Activated CD8-positive, alpha-beta memory T cell treated with anti-CD3 and anti-CD28 coated beads, Interleukin-2, amount 10 ng/mL, durations not matched to agents 7 days and 5 days (primary cell): ENCODE measurements around the gene FOXG1. TPM values are rescaled to one million over a fixed set of nuclear protein-coding genes. Genes with fewer than 3 reads are reported as not detected.

Experiments used
- ATAC-seq: fragments of 150-1000 bp; cut with Tn5 transposase; one replicate; pipeline ENCODE4 v1.10.0; 2021; ENCODE audit warnings: moderate library complexity
- CTCF ChIA-PET: fragments of 350-600 bp; sonication (Branson Sonifier 250); formaldehyde crosslinking; loops from one replicate; lab custom pipeline; 2021; ENCODE audit warnings: antibody characterized with exemption; lab: Charles Lee
- DNase-seq: peaks from one replicate; pipeline ENCODE4 v3.0.0-alpha.2; 2020
- H3K27ac Mint-ChIP-seq: one replicate; pipeline ENCODE4 v1.8.0; 2021; ENCODE audit warnings: mild to moderate bottlenecking, mixed read lengths
- H3K27me3 Mint-ChIP-seq: one replicate; pipeline ENCODE4 v1.8.0; 2021; ENCODE audit warnings: mixed read lengths
- H3K36me3 Mint-ChIP-seq: one replicate; pipeline ENCODE4 v1.8.0; 2021; ENCODE audit warnings: mild to moderate bottlenecking, mixed read lengths
- H3K4me1 Mint-ChIP-seq: one replicate; pipeline ENCODE4 v1.8.0; 2021; ENCODE audit warnings: mixed read lengths
- H3K4me3 Mint-ChIP-seq: one replicate; pipeline ENCODE4 v1.8.0; 2021; ENCODE audit warnings: mild to moderate bottlenecking, moderate library complexity, mixed read lengths
- H3K9me3 Mint-ChIP-seq: one replicate; pipeline ENCODE4 v1.8.0; 2022; ENCODE audit warnings: low read depth, mixed read lengths
- total RNA-seq, 2 experiments: library from RNA; stranded (reverse); gene quantifications; one replicate each; pipeline ENCODE4 v1.2.3, GENCODE V29; 2021

The FOXG1 gene
- not detected for total RNA-seq

DNA sequence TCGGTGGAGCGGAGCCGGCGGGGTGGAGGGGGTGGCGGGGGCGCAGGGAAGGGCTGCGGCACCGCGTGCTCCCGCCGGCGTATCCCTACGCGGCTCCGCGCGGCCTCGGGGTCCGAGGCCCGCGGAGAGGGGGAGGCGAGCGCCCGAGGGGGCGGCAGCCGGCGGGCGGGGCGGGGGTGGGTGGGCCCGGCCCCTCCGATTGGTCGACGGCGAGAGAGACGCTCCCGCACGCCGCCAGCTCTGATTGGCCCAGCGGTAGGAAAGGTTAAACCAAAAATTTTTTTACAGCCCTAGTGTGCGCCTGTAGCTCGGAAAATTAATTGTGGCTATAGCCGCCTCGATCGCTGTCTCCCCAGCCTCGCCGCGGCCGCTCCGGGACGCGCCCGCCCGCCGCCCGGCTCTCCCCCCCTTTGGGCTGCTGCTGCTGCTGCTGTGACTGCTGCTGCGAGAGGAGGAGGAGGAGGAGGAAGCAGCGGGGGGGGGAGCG is at the start of gene FOXG1:
TSS of gene FOXG1 (plus strand) at position 319 of the 487 bp plus-strand sequence. CDS start 493 bp downstream, outside the sequence.
- Mint-ChIP-seq H3K4me3 (peak within 1 kb of the TSS; percentile 23), H3K36me3 (peaks cover 14% of the 10 kb centered on the region), H3K27me3 (peaks cover 52% of the 10 kb centered on the region), H3K27ac (peak within 1 kb of the TSS; percentile 81), H3K4me1 (peaks cover 3% of the 10 kb centered on the region), H3K9me3 (peaks cover 3% of the 10 kb centered on the region)
- ATAC-seq, result no peak
- DNase-seq, result no peak
- CTCF ChIA-PET, result interaction anchor here (0.9 kb wide), 1 partner anchor 9 kb away, joined by 4 read pairs; no protein-coding TSS in a partner anchor

DNA sequence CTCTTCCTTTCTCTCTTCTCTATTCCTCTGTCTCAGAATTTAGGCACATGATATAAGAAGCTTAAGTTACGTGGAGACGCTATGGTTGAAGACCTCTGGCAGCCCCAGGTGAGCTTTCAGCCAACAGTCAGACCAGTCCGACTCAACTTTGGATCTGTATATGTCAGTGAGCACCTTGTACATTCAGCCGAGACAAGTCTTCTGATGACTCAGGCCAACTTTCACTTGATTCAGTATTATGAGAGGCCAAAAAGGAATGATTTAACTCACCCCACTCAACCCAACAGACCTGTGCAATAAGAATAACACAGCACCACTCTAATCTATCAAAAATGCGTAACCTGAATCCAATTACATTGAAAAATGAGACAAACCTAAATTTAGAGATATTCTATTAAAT is 47.5 kb upstream of the FOXG1 start:
- Mint-ChIP-seq H3K9me3 (peaks cover 14% of the 10 kb centered on the region), H3K27me3 (no peaks in the 10 kb centered on the region), H3K4me3 (no peak overlapping the region), H3K27ac (no peak overlapping the region), H3K36me3 (peaks cover 1% of the 10 kb centered on the region), H3K4me1 (no peaks in the 10 kb centered on the region)
- ATAC-seq (no peak), DNase-seq (no peak)
- CTCF ChIA-PET, result no interaction called here

- H3K27me3 Mint-ChIP-seq, result no peaks in the 10 kb centered on the region
- ATAC-seq (no peak), DNase-seq (no peak)
- H3K4me3 Mint-ChIP-seq, result no peak overlapping the region
- H3K27ac Mint-ChIP-seq, result no peak overlapping the region
- H3K4me1 Mint-ChIP-seq, result no peaks in the 10 kb centered on the region
- no peaks in the 10 kb centered on the region for H3K36me3 Mint-ChIP-seq
- CTCF ChIA-PET, result no interaction called here
- H3K9me3 Mint-ChIP-seq, result peaks cover 7% of the 10 kb centered on the region
These were observed 35.2 kb upstream of the FOXG1 start for GRCh38 chr14:28731358-28731757.

- ATAC-seq (no peak), DNase-seq (no peak)
- Mint-ChIP-seq H3K4me1 (no peaks in the 10 kb centered on the region), H3K27ac (no peak overlapping the region), H3K27me3 (no peaks in the 10 kb centered on the region), H3K4me3 (no peak overlapping the region), H3K9me3 (peaks cover 12% of the 10 kb centered on the region), H3K36me3 (no peaks in the 10 kb centered on the region)
- CTCF ChIA-PET, result no interaction called here
These were observed 24.3 kb upstream of the FOXG1 start for GRCh38 chr14:28742171-28742846.

GRCh38 chr14:28744126-28744525 is 22.5 kb upstream of the FOXG1 start:
- H3K27ac Mint-ChIP-seq, result no peak overlapping the region
- H3K4me1 Mint-ChIP-seq, result no peaks in the 10 kb centered on the region
- H3K36me3 Mint-ChIP-seq, result no peaks in the 10 kb centered on the region
- no peak for ATAC-seq
- CTCF ChIA-PET, result no interaction called here
- no peaks in the 10 kb centered on the region for H3K27me3 Mint-ChIP-seq
- H3K4me3 Mint-ChIP-seq, result no peak overlapping the region
- no peak for DNase-seq
- H3K9me3 Mint-ChIP-seq, result peaks cover 12% of the 10 kb centered on the region

GRCh38 chr14:28745176-28745575 is 21.4 kb upstream of the FOXG1 start:
- no peak for DNase-seq
- H3K27ac Mint-ChIP-seq, result no peak overlapping the region
- H3K4me3 Mint-ChIP-seq, result no peak overlapping the region
- H3K27me3 Mint-ChIP-seq, result no peaks in the 10 kb centered on the region
- CTCF ChIA-PET, result no interaction called here
- no peaks in the 10 kb centered on the region for H3K36me3 Mint-ChIP-seq
- ATAC-seq, result no peak
- peaks cover 12% of the 10 kb centered on the region for H3K9me3 Mint-ChIP-seq
- no peaks in the 10 kb centered on the region for H3K4me1 Mint-ChIP-seq

GRCh38 chr14:28746247-28746646 is 20.3 kb upstream of the FOXG1 start:
- Mint-ChIP-seq H3K27ac (no peak overlapping the region), H3K4me1 (no peaks in the 10 kb centered on the region), H3K9me3 (peaks cover 12% of the 10 kb centered on the region), H3K36me3 (no peaks in the 10 kb centered on the region), H3K4me3 (no peak overlapping the region), H3K27me3 (no peaks in the 10 kb centered on the region)
- no peak for DNase-seq
- CTCF ChIA-PET, result no interaction called here
- ATAC-seq, result no peak

DNA sequence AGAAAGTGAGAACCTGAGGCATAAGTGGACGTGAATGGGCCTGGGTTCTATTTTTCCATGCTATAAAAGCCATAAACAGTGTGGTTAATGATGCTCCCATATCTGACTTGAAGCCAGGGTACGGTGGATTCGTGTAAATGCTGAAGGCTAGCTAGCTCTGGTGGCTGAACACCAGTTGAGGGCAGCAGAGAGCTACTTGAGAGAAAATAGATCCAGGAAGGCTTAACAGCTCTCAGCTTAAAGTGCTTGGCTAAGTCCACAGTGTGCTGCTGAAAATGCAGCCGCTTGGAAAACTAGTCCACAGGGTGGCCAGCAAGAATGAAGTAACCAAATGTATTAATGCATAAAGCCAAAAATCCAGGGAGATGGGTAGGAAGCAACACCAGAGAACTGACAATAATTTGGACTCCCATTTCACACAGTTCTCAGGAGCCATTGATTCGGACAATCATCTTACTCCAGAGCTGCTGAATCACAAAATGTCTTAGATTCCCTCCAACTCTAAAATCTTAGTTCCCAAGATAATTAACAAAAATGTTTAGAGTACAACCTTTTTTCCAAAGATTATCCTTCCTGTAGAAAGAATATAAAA is 15.0 kb upstream of the FOXG1 start:
- ATAC-seq (no peak), DNase-seq (no peak)
- Mint-ChIP-seq H3K27me3 (peaks cover 21% of the 10 kb centered on the region), H3K4me3 (no peak overlapping the region), H3K36me3 (no peaks in the 10 kb centered on the region), H3K4me1 (no peaks in the 10 kb centered on the region), H3K9me3 (peaks cover 4% of the 10 kb centered on the region), H3K27ac (no peak overlapping the region)
- CTCF ChIA-PET, result no interaction called here

- ATAC-seq (no peak), DNase-seq (no peak)
- CTCF ChIA-PET, result interaction anchor here (1.2 kb wide), 1 partner anchor 18 kb away, joined by 3 read pairs; no protein-coding TSS in a partner anchor
- H3K27ac Mint-ChIP-seq, result no peak overlapping the region
- H3K9me3 Mint-ChIP-seq, result no peaks in the 10 kb centered on the region
- peaks cover 2% of the 10 kb centered on the region for H3K36me3 Mint-ChIP-seq
- no peaks in the 10 kb centered on the region for H3K4me1 Mint-ChIP-seq
- peaks cover 44% of the 10 kb centered on the region for H3K27me3 Mint-ChIP-seq
- H3K4me3 Mint-ChIP-seq, result no peak overlapping the region
These were observed 12.2 kb upstream of the FOXG1 start for GRCh38 chr14:28754209-28754985.

DNA sequence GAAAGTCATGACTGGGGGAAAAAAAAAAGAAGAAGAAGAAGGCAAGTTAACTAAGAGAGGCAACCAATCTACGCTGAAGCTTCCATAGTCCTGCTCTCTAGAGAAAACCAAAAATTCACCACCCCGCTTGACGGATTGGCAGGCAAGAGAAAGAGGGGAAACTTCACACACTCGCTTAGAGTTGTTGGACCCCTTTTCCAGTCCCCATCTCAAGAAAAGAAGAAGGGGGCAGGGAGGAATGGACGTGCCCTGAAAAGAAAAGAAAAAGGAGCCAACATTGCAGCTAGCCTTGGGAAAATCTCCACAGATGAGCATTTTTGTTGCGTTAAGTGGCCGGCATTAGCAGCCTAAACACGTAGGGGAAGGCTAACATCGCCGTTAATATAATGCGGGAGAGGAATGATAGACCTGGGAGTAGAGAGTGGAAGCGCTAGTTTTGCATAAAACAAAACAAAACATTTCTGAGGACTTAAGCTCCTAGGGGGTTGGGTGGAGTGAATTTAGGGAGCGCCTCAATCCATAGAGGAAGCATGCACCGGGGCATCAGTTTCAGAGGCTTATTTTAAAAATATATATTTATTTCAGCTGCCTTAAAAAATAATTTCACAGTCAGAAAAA is 11.3 kb upstream of the FOXG1 start:
- DNase-seq, result no peak
- H3K4me1 Mint-ChIP-seq, result no peaks in the 10 kb centered on the region
- H3K27ac Mint-ChIP-seq, result no peak overlapping the region
- peaks cover 53% of the 10 kb centered on the region for H3K27me3 Mint-ChIP-seq
- ATAC-seq, result no peak
- peaks cover 3% of the 10 kb centered on the region for H3K36me3 Mint-ChIP-seq
- no peaks in the 10 kb centered on the region for H3K9me3 Mint-ChIP-seq
- H3K4me3 Mint-ChIP-seq, result no peak overlapping the region
- CTCF ChIA-PET, result no interaction called here

- Mint-ChIP-seq H3K27ac (no peak overlapping the region), H3K27me3 (peaks cover 57% of the 10 kb centered on the region), H3K4me3 (no peak overlapping the region), H3K36me3 (peaks cover 3% of the 10 kb centered on the region), H3K4me1 (no peaks in the 10 kb centered on the region), H3K9me3 (no peaks in the 10 kb centered on the region)
- no peak for DNase-seq
- CTCF ChIA-PET, result no interaction called here
- no peak for ATAC-seq
These were observed 10.7 kb upstream of the FOXG1 start for GRCh38 chr14:28755884-28756268.

DNA sequence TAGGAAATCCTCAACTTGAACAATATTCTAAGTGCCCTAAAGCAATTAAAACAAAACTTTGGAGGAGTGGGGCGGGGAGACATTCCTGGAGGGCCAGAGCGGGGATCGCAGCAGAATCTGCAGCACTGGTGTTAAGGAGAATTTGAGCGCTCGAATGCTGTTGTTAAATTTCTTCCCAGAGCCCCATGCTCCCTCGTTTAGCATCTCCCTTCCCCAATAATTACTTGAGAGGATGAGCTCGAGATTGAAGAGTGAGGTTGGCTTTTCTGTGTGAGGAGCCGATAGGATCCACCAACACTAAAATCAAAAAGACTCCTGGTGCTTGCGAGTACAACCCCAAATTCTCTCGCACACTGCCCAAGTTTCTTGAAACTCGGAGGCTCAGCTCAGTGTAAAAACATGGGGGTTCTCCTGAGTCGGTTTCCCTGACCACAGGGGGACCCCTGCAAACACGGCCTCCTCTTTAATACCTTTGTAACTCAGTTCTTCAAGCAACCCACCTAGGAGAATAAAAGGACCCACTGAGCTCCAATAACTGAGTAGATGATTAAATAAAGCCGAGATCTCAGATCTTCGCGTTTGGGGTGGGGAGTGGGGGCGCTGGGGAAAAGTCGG is 10.2 kb upstream of the FOXG1 start:
- Mint-ChIP-seq H3K4me3 (no peak overlapping the region), H3K36me3 (peaks cover 3% of the 10 kb centered on the region), H3K4me1 (no peaks in the 10 kb centered on the region), H3K9me3 (no peaks in the 10 kb centered on the region), H3K27ac (no peak overlapping the region), H3K27me3 (peaks cover 60% of the 10 kb centered on the region)
- CTCF ChIA-PET, result interaction anchor here (1.8 kb wide), 1 partner anchor 10 kb away, joined by 4 read pairs; the partner anchor contains the start of gene FOXG1
- ATAC-seq (no peak), DNase-seq (no peak)
